ENCODE results near the gene AGBL1.

GRCh38 chr15:86894269-86894668, 814.6 kb downstream of the AGBL1 start:
- TF ChIP-seq E2F6 (IDR thresholded peaks at IDR 0.05; ENCODE audit: borderline replicate concordance, low read depth) = no peak
- TF ChIP-seq RCOR1 (IDR thresholded peaks at IDR 0.05; ENCODE audit: low read depth, low read length) = no peak
- no peak for TF ChIP-seq CTCF (IDR thresholded peaks at IDR 0.05)
- no peak for TF ChIP-seq POLR2A (IDR thresholded peaks at IDR 0.05; ENCODE audit: low read length)
- no peak for TF ChIP-seq CBX8 (IDR thresholded peaks at IDR 0.05)
- TF ChIP-seq KDM1A (IDR thresholded peaks at IDR 0.05; ENCODE audit: low read depth) = no peak
- TF ChIP-seq MYC (IDR thresholded peaks at IDR 0.05; ENCODE audit: borderline replicate concordance, low read length) = no peak
- no peak for TF ChIP-seq MAX (IDR thresholded peaks at IDR 0.05)
- no peak for TF ChIP-seq CEBPB (IDR thresholded peaks at IDR 0.05)
- no peak for TF ChIP-seq HOXB5 (CRISPR knock-in tag; IDR thresholded peaks at IDR 0.05)
- TF ChIP-seq CHD4 (IDR thresholded peaks at IDR 0.05; ENCODE audit: borderline replicate concordance) = no peak
- no peak for TF ChIP-seq USF2 (IDR thresholded peaks at IDR 0.05)
- no peak for TF ChIP-seq SREBF2 (IDR thresholded peaks at IDR 0.05)
- no peak for TF ChIP-seq SMC3 (IDR thresholded peaks at IDR 0.05)

Data from A549 (cell line).